ENCODE measurements around the gene MYO3A. TPM values are rescaled to one million over a fixed set of nuclear protein-coding genes. Genes with fewer than 3 reads are reported as not detected.

The MYO3A gene
- total and polyA plus RNA-seq, 2 experiments from 2014 or later: 3.0 to 10.7 TPM

GRCh38 chr10:25978771-25979170 lies 44.7 kb downstream of the MYO3A start (continued):
- no peak for TF ChIP-seq ZNF462 (CRISPR knock-in tag; IDR thresholded peaks at IDR 0.05)

GRCh38 chr10:25982107-25982506 lies 48.1 kb downstream of the MYO3A start:
- Mint-ChIP-seq H3K27ac (no peak overlapping the region), H3K4me3 (no peak overlapping the region), H3K9me3 (peaks cover 38% of the 10 kb centered on the region), H3K27me3 (ENCODE audit: insufficient read depth, low read depth, poor library complexity) (no peaks in the 10 kb centered on the region), H3K36me3 (ENCODE audit: low read depth) (peaks cover 28% of the 10 kb centered on the region), H3K4me1 (no peaks in the 10 kb centered on the region)
- no peaks in the 10 kb centered on the region for H3K79me2 ChIP-seq (replicated peaks; ENCODE audit: insufficient read depth)
- no peak overlapping the region for H2AFZ ChIP-seq
- no peak for ATAC-seq
- H3K4me3 ChIP-seq: no peak overlapping the region
- no peaks in the 10 kb centered on the region for H3K27me3 ChIP-seq (ENCODE audit: insufficient read depth)
- no peaks in the 10 kb centered on the region for H3K4me1 ChIP-seq (ENCODE audit: insufficient read depth)
- H4K20me1 ChIP-seq (replicated peaks; ENCODE audit: insufficient read depth): no peaks in the 10 kb centered on the region
- H3K36me3 ChIP-seq (ENCODE audit: insufficient read depth): no peaks in the 10 kb centered on the region
- DNase-seq (ENCODE audit: low spot score): no peak
- H3K27ac ChIP-seq (ENCODE audit: low read depth): no peak overlapping the region
- H3K4me2 ChIP-seq: no peak overlapping the region
- peaks cover 4% of the 10 kb centered on the region; the same call in 1 of the 2 replicates for H3K9me2 ChIP-seq (ENCODE audit: insufficient read depth)
- H3F3A ChIP-seq (replicated peaks; ENCODE audit: low read depth): no peaks in the 10 kb centered on the region
- TF ChIP-seq ZNF462 (CRISPR knock-in tag; IDR thresholded peaks at IDR 0.05) (no peak), EZH2phosphoT487 (IDR thresholded peaks at IDR 0.05; ENCODE audit: unreplicated experiment) (no peak), STAT1 (IDR thresholded peaks at IDR 0.05; ENCODE audit: unreplicated experiment) (no peak), POLR2AphosphoS5 (IDR thresholded peaks at IDR 0.05; ENCODE audit: low read depth) (no peak), NANOG (IDR thresholded peaks at IDR 0.05; ENCODE audit: borderline replicate concordance) (no peak), EZH2 (IDR thresholded peaks at IDR 0.05; ENCODE audit: low read depth, unreplicated experiment) (no peak), CREB1 (CRISPR knock-in tag; IDR thresholded peaks at IDR 0.05; ENCODE audit: low read depth) (no peak), CTCF (conservative IDR thresholded peaks at IDR 0.05; ENCODE audit: low read depth in 2 of 2) (no peak)
